ENCODE results near the gene MYLK. TPM values are rescaled to one million over a fixed set of nuclear protein-coding genes. Genes with fewer than 3 reads are reported as not detected.

MYLK gene
- total and polyA plus RNA-seq, 2 donors (not counting 1 experiment from before 2014, with no cell fraction given) = 0.51 TPM; not detected in 1

GRCh38 chr3:123758081-123758564 lies 126.0 kb downstream of the MYLK start:
- no peak overlapping the region for H3K27ac ChIP-seq (ENCODE audit: low read length in 2 of 2)
- no peak overlapping the region for H3K4me3 Mint-ChIP-seq
- no peak overlapping the region for H3K27ac Mint-ChIP-seq
- H3K9ac ChIP-seq (ENCODE audit: low read length) = no peak overlapping the region
- ChIA-PET CTCF (no interaction called here), POLR2A (no interaction called here)
- no peaks in the 10 kb centered on the region for H3K36me3 ChIP-seq (replicated peaks in 1 of 2; ENCODE audit: control extremely low read depth in 1 of 2, control insufficient read depth in 1 of 2, extremely low read depth in 1 of 2, insufficient read depth in 2 of 2, low read length in 1 of 2)
- no peak overlapping the region for H2AFZ ChIP-seq (ENCODE audit: insufficient read depth, low read depth, low read length, poor library complexity, severe bottlenecking)
- H3K4me1 ChIP-seq (ENCODE audit: control insufficient read depth in 2 of 2, insufficient read depth in 2 of 2, low read length in 2 of 2) = peaks cover 13 to 17% of the 10 kb centered on the region in 2 donors
- 0% methylated on average over 2 of the region's 2 CpGs for whole genome bisulfite sequencing (ENCODE audit: insufficient coverage)
- DNase-seq (no peak), ATAC-seq (ENCODE audit: low read depth) (no peak)
- H3K4me1 Mint-ChIP-seq = peaks cover 21% of the 10 kb centered on the region
- no peak overlapping the region for H3K4me3 ChIP-seq (ENCODE audit: control extremely low read depth in 1 of 5, extremely low read depth in 1 of 5, insufficient read depth in 1 of 5, low read depth in 2 of 5, low read length in 4 of 5)
- no peaks in the 10 kb centered on the region for H3K27me3 ChIP-seq (replicated peaks in 1 of 4; ENCODE audit: control extremely low read depth in 1 of 4, control insufficient read depth in 3 of 4, insufficient read depth in 4 of 4, low read length in 3 of 4)
- H3K27me3 Mint-ChIP-seq = peaks cover 4% of the 10 kb centered on the region
- H3K79me2 ChIP-seq (ENCODE audit: control insufficient read depth, insufficient read depth, low read length) = no peaks in the 10 kb centered on the region
- H3K9me3 ChIP-seq (ENCODE audit: control extremely low read depth in 1 of 3, control insufficient read depth in 2 of 3, insufficient read depth in 1 of 3, low read length in 2 of 3) = no peaks in the 10 kb centered on the region
- no peaks in the 10 kb centered on the region for H4K20me1 ChIP-seq (ENCODE audit: control insufficient read depth, insufficient read depth, low read length, poor library complexity, severe bottlenecking)
- TF ChIP-seq, protein P1, sequence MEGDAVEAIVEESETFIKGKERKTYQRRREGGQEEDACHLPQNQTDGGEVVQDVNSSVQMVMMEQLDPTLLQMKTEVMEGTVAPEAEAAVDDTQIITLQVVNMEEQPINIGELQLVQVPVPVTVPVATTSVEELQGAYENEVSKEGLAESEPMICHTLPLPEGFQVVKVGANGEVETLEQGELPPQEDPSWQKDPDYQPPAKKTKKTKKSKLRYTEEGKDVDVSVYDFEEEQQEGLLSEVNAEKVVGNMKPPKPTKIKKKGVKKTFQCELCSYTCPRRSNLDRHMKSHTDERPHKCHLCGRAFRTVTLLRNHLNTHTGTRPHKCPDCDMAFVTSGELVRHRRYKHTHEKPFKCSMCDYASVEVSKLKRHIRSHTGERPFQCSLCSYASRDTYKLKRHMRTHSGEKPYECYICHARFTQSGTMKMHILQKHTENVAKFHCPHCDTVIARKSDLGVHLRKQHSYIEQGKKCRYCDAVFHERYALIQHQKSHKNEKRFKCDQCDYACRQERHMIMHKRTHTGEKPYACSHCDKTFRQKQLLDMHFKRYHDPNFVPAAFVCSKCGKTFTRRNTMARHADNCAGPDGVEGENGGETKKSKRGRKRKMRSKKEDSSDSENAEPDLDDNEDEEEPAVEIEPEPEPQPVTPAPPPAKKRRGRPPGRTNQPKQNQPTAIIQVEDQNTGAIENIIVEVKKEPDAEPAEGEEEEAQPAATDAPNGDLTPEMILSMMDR (IDR thresholded peaks at IDR 0.05) = no peak
- no peak for TF ChIP-seq EZH2 (IDR thresholded peaks at IDR 0.05; ENCODE audit: borderline replicate concordance, insufficient read depth, low read depth, low read length, poor library complexity, severe bottlenecking)
- intact Hi-C loops (cut with micrococcal nuclease) = no loop called here
- no peaks in the 10 kb centered on the region for H3K9me3 Mint-ChIP-seq (ENCODE audit: insufficient read depth)
- no peak overlapping the region for H3K4me2 ChIP-seq (replicated peaks; ENCODE audit: low read depth, low read length, poor library complexity, severe bottlenecking)

GRCh38 chr3:123757281-123757940 lies 126.7 kb downstream of the MYLK start:
- H3K4me2 ChIP-seq (replicated peaks; ENCODE audit: low read depth, low read length, poor library complexity, severe bottlenecking) = peak overlapping the region; percentile 42
- peak overlapping the region; percentile 58 for H2AFZ ChIP-seq (ENCODE audit: insufficient read depth, low read depth, low read length, poor library complexity, severe bottlenecking)
- ATAC-seq (ENCODE audit: low read depth) (no peak), DNase-seq (no peak)
- no peaks in the 10 kb centered on the region for H3K9me3 ChIP-seq (ENCODE audit: control extremely low read depth in 1 of 3, control insufficient read depth in 2 of 3, insufficient read depth in 1 of 3, low read length in 2 of 3)
- WGBS (ENCODE audit: insufficient coverage) = 7% methylated on average over 3 of the region's 5 CpGs
- no peak overlapping the region for H3K4me3 ChIP-seq (ENCODE audit: control extremely low read depth in 1 of 5, extremely low read depth in 1 of 5, insufficient read depth in 1 of 5, low read depth in 2 of 5, low read length in 4 of 5)
- no peak for TF ChIP-seq EZH2 (IDR thresholded peaks at IDR 0.05; ENCODE audit: borderline replicate concordance, insufficient read depth, low read depth, low read length, poor library complexity, severe bottlenecking)
- Mint-ChIP-seq H3K9me3 (ENCODE audit: insufficient read depth) (no peaks in the 10 kb centered on the region), H3K4me3 (no peak overlapping the region), H3K27ac (no peak overlapping the region), H3K4me1 (peaks cover 21% of the 10 kb centered on the region), H3K27me3 (peaks cover 4% of the 10 kb centered on the region)
- H3K27me3 ChIP-seq (replicated peaks in 1 of 4; ENCODE audit: control extremely low read depth in 1 of 4, control insufficient read depth in 3 of 4, insufficient read depth in 4 of 4, low read length in 3 of 4) = no peaks in the 10 kb centered on the region
- peaks cover 13 to 17% of the 10 kb centered on the region in 2 donors for H3K4me1 ChIP-seq (ENCODE audit: control insufficient read depth in 2 of 2, insufficient read depth in 2 of 2, low read length in 2 of 2)
- no peaks in the 10 kb centered on the region for H4K20me1 ChIP-seq (ENCODE audit: control insufficient read depth, insufficient read depth, low read length, poor library complexity, severe bottlenecking)
- no peak overlapping the region for H3K27ac ChIP-seq (ENCODE audit: low read length in 2 of 2)
- intact Hi-C loops (cut with micrococcal nuclease) = no loop called here
- no peaks in the 10 kb centered on the region for H3K79me2 ChIP-seq (ENCODE audit: control insufficient read depth, insufficient read depth, low read length)
- no peak overlapping the region for H3K9ac ChIP-seq (ENCODE audit: low read length)
- no peaks in the 10 kb centered on the region for H3K36me3 ChIP-seq (replicated peaks in 1 of 2; ENCODE audit: control extremely low read depth in 1 of 2, control insufficient read depth in 1 of 2, extremely low read depth in 1 of 2, insufficient read depth in 2 of 2, low read length in 1 of 2)
- ChIA-PET CTCF (interaction anchor here (1.1 kb wide), 1 partner anchor 34 kb away, joined by 3 read pairs; no protein-coding TSS in a partner anchor), POLR2A (no interaction called here)

Measured in B cell (primary cell).